KOPT-K1 (cell line): ENCODE measurements around the gene TNFSF4.
A peak's percentile ranks its signal among the peaks of the same experiment; 100 is the strongest.

ENCODE experiments used
- H3K27ac ChIP-seq: fragments of 200-600 bp; sonication (generic); 2 replicates; pipeline ENCODE4 v1.5.1; 2016; ENCODE audit warnings: antibody characterized with exemption, mild to moderate bottlenecking, low read depth, low read length; ENCODE audit not compliant: poor library complexity, severe bottlenecking
- H3K36me3 ChIP-seq: fragments of 200-600 bp; sonication (generic); 2 replicates; pipeline ENCODE4 v1.5.1; 2017; ENCODE audit warnings: antibody characterized with exemption, mild to moderate bottlenecking, low read length, moderate library complexity; ENCODE audit not compliant: insufficient read depth
- H3K9me3 ChIP-seq: fragments of 200-600 bp; sonication (generic); 2 replicates; pipeline ENCODE4 v1.5.1; 2017; ENCODE audit warnings: antibody characterized with exemption, low read length, mild to moderate bottlenecking; ENCODE audit not compliant: insufficient read depth, poor library complexity, severe bottlenecking

The TNFSF4 gene

GRCh38 chr1:173224280-173224892 is 17.3 kb upstream of the TNFSF4 start:
- no peaks in the 10 kb centered on the region for H3K36me3 ChIP-seq
- H3K27ac ChIP-seq, result no peak overlapping the region
- no peaks in the 10 kb centered on the region for H3K9me3 ChIP-seq

- no peaks in the 10 kb centered on the region for H3K9me3 ChIP-seq
- H3K36me3 ChIP-seq, result no peaks in the 10 kb centered on the region
- no peak overlapping the region for H3K27ac ChIP-seq
Observed at GRCh38 chr1:173223031-173223380, 15.9 kb upstream of the TNFSF4 start.

- H3K27ac ChIP-seq, result no peak overlapping the region
- no peaks in the 10 kb centered on the region for H3K9me3 ChIP-seq
- no peaks in the 10 kb centered on the region for H3K36me3 ChIP-seq
Observed at GRCh38 chr1:173222149-173223030, 15.3 kb upstream of the TNFSF4 start.

- H3K9me3 ChIP-seq, result no peaks in the 10 kb centered on the region
- H3K36me3 ChIP-seq, result no peaks in the 10 kb centered on the region
- H3K27ac ChIP-seq, result no peak overlapping the region
Observed at GRCh38 chr1:173220157-173220556, 13.0 kb upstream of the TNFSF4 start.

- no peak overlapping the region for H3K27ac ChIP-seq
- H3K9me3 ChIP-seq, result no peaks in the 10 kb centered on the region
- no peaks in the 10 kb centered on the region for H3K36me3 ChIP-seq
Observed at GRCh38 chr1:173213665-173214064, 6.5 kb upstream of the TNFSF4 start.

GRCh38 chr1:173212952-173213491 is 5.9 kb upstream of the TNFSF4 start:
- H3K36me3 ChIP-seq, result no peaks in the 10 kb centered on the region
- H3K9me3 ChIP-seq, result no peaks in the 10 kb centered on the region
- H3K27ac ChIP-seq, result no peak overlapping the region

- no peaks in the 10 kb centered on the region for H3K36me3 ChIP-seq
- H3K27ac ChIP-seq, result no peak overlapping the region
- H3K9me3 ChIP-seq, result no peaks in the 10 kb centered on the region
Observed at GRCh38 chr1:173210716-173211231, 3.6 kb upstream of the TNFSF4 start.

GRCh38 chr1:173210283-173210682 is 3.2 kb upstream of the TNFSF4 start:
- H3K36me3 ChIP-seq, result no peaks in the 10 kb centered on the region
- H3K9me3 ChIP-seq, result no peaks in the 10 kb centered on the region
- no peak overlapping the region for H3K27ac ChIP-seq

GRCh38 chr1:173208868-173209267 is 1.7 kb upstream of the TNFSF4 start:
- H3K27ac ChIP-seq, result no peak overlapping the region
- H3K36me3 ChIP-seq, result no peaks in the 10 kb centered on the region
- no peaks in the 10 kb centered on the region for H3K9me3 ChIP-seq

- H3K9me3 ChIP-seq, result no peaks in the 10 kb centered on the region
- H3K36me3 ChIP-seq, result no peaks in the 10 kb centered on the region
- no peak overlapping the region for H3K27ac ChIP-seq
Observed at GRCh38 chr1:173208146-173208545, 1.0 kb upstream of the TNFSF4 start.

GRCh38 chr1:173205146-173206051 is 1.7 kb downstream of the TNFSF4 start:
- Histone ChIP-seq H3K36me3 (no peaks in the 10 kb centered on the region), H3K27ac (peak overlapping the region; percentile 83), H3K9me3 (no peaks in the 10 kb centered on the region)

GRCh38 chr1:173204693-173205092 is 2.4 kb downstream of the TNFSF4 start:
- Histone ChIP-seq H3K36me3 (no peaks in the 10 kb centered on the region), H3K9me3 (no peaks in the 10 kb centered on the region), H3K27ac (peak overlapping the region; percentile 83)

- Histone ChIP-seq H3K36me3 (no peaks in the 10 kb centered on the region), H3K9me3 (no peaks in the 10 kb centered on the region), H3K27ac (peak overlapping the region; percentile 34)
Observed at GRCh38 chr1:173202424-173203145, 4.5 kb downstream of the TNFSF4 start.

- H3K9me3 ChIP-seq, result no peaks in the 10 kb centered on the region
- no peak overlapping the region for H3K27ac ChIP-seq
- no peaks in the 10 kb centered on the region for H3K36me3 ChIP-seq
Observed at GRCh38 chr1:173201969-173202368, 5.2 kb downstream of the TNFSF4 start.
